ENCODE data around the gene HERC6.

DNA sequence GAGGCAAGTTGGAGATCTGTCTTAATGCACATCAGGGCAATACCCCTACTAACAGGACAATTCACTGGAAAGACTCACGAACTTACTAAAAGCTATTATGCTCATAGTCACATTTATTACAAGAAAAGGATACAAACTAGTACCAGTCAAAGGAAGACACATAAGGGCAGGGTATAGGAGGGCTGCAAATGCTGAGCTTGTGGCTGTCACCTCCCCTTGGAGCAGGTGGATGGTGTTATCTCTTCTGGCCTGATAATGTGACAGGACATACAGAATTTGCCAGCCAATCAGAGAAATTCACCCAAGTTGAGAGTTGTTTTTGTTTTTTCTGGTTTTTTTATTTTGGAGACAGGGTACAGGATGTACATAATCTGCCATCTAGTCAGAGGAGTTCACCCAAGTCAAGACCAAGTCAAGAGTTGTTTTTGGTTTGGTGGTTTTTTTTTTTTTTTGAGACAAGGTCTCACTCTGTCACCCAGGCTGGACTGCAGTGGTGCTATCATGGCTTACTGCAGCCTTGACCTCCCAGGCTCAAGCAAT, 87.1 kb downstream of the HERC6 start:
- no peak for TF ChIP-seq POLR2A (IDR thresholded peaks at IDR 0.05)
- TF ChIP-seq, protein P1, sequence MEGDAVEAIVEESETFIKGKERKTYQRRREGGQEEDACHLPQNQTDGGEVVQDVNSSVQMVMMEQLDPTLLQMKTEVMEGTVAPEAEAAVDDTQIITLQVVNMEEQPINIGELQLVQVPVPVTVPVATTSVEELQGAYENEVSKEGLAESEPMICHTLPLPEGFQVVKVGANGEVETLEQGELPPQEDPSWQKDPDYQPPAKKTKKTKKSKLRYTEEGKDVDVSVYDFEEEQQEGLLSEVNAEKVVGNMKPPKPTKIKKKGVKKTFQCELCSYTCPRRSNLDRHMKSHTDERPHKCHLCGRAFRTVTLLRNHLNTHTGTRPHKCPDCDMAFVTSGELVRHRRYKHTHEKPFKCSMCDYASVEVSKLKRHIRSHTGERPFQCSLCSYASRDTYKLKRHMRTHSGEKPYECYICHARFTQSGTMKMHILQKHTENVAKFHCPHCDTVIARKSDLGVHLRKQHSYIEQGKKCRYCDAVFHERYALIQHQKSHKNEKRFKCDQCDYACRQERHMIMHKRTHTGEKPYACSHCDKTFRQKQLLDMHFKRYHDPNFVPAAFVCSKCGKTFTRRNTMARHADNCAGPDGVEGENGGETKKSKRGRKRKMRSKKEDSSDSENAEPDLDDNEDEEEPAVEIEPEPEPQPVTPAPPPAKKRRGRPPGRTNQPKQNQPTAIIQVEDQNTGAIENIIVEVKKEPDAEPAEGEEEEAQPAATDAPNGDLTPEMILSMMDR (IDR thresholded peaks at IDR 0.05), result no peak
